GM19397 (cell line): ENCODE data around the gene IFITM1.
"Not testable (repeated sequence)": the region's sequence is repeated elsewhere in the genome, so short reads cannot be mapped to it uniquely, and the experiment has no call there.

ENCODE experiments used
- ATAC-seq: cut with Tn5 transposase; IDR thresholded peaks from one replicate; pipeline ENCODE4 v1.9.1; 2021; ENCODE audit warnings: mild to moderate bottlenecking, moderate library complexity; ENCODE audit not compliant: unreplicated experiment

Gene IFITM1

DNA sequence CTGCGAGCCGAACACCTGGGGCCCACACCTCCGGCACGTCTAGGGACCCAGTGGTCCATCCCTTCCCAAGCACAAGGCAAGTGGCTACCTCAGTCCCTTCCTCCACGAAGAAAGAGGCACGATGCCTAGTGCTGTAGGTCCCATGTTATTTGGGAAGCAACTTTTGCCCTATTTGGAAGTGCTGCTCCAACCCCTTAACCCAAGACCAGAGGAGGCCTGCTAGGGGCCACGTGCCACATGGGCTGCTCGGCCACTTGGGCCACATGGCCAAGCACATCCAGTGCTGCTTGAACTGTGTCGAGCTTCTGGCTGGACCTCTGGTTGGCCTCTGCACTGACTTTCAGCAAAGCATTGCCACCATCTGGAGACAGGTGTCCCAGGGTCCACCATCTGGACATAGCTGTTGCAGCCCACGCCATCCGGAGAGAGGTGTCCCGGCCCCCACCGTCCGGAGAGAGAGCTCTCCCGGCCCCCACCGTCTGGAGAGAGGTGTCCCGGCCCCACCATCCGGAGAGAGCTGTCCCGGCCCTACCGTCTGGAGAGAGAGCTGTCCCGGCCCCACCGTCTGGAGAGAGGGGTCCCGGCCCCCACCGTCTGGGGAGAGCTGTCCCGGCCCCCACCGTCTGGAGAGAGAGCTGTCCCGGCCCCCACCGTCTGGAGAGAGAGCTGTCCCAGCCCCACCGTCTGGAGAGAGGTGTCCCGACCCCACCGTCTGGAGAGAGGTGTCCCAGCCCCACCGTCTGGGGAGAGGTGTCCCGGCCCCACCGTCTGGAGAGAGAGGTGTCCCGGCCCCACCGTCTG is 49.0 kb downstream of the IFITM1 start:
- no peak for ATAC-seq

DNA sequence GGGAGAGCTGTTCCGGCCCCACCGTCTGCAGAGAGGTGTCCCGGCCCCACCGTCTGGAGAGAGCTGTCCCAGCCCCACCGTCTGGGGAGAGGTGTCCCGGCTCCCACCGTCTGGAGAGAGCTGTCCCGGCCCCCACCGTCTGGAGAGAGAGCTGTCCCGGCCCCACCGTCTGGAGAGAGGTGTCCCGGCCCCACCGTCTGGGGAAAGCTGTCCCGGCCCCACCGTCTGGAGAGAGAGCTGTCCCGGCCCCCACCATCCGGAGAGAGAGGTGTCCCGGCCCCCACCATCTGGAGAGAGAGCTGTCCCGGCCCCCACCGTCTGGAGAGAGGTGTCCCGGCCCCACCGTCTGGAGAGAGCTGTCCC is 49.6 kb downstream of the IFITM1 start:
- ATAC-seq: not testable (repeated sequence)

DNA sequence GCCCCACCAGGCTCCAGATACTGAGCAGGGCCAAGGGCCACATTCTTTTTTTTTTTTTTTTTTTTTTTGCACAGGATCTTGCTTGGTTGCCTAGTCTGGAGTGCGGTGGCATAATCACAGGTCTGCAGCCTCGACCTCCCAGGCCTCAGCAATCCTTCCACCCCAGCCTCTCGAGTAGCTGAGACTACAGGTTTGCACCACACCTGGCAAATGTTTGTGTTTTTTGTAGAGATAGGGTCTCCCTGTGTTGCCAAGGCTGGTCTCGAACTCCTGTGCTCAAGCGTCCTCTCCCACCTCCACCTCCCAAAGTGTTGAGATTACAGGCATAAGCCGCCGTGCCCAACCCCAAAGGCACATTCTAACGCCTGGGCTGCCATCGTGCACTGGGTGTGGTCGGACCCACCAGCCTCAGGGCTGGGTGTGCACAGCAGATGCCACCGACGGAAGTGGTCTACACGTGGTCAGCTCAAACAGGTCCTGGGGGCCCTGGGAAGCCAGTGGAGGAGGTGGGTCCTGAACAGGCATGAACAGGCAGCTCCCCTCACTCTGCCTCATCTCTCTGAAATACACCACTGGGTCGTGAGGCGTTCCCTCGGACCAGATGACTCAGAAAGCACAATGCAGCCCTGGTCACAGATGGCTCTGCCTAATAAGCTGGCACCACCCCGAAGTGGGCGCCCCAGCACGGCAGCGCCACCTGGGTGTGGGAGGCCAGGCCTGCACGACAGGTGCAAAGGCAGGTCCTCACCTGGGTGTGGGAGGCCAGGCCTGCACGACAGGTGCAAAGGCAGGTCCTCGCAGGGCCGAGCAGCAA is 50.3 kb downstream of the IFITM1 start:
- no peak for ATAC-seq
